ENCODE measurements around the gene DUSP8.
A peak's percentile ranks its signal among the peaks of the same experiment; 100 is the strongest.

DUSP8 gene

DNA sequence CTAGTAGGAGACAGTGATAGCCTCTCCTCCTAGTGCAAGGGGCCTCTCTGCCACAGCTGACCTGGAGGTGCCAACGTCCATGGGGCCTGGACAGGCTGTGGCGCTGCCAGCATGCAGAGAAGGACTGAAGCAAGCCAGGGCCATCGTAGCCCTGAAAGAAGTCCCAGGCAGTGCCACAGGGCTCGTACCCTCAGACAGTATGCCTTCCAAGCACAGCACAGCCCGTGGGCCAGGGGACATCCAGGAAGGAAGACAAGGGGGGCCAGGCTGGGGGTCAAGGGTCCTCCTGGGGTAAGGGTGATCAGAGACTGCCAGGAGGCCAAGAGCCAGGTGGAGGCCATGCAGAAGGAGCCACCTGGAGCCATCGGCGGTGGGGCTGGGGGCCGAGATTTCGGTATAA lies 65.1 kb downstream of the DUSP8 start:
- Histone ChIP-seq H3F3A (ENCODE audit: insufficient read depth) (no peaks in the 10 kb centered on the region), H3K79me2 (ENCODE audit: insufficient read depth, low read length) (peaks cover 29% of the 10 kb centered on the region; the same call in 1 of the 2 replicates), H4K20me1 (ENCODE audit: low read depth, low read length) (no peaks in the 10 kb centered on the region; the same call in 1 of the 2 replicates), H3K4me3 (ENCODE audit: insufficient read depth, low read length, poor library complexity, severe bottlenecking) (no peak overlapping the region), H3K4me2 (ENCODE audit: low read depth, low read length, poor library complexity, severe bottlenecking) (no peak overlapping the region), H3K27ac (ENCODE audit: low read depth, low read length) (no peak overlapping the region), H3K36me3 (ENCODE audit: low read length) (no peaks in the 10 kb centered on the region), H3K9ac (ENCODE audit: low read length) (no peak overlapping the region), H3K9me3 (ENCODE audit: insufficient read depth, low read length) (no peaks in the 10 kb centered on the region), H2AFZ (ENCODE audit: low read depth, low read length, severe bottlenecking) (no peak overlapping the region), H3K27me3 (ENCODE audit: low read length) (no peaks in the 10 kb centered on the region), H3K9me2 (replicated peaks; ENCODE audit: insufficient read depth, low read length) (no peaks in the 10 kb centered on the region)
- no peak for TF ChIP-seq EZH2phosphoT487 (conservative IDR thresholded peaks at IDR 0.05; ENCODE audit: low read length)
- TF ChIP-seq, protein P1, sequence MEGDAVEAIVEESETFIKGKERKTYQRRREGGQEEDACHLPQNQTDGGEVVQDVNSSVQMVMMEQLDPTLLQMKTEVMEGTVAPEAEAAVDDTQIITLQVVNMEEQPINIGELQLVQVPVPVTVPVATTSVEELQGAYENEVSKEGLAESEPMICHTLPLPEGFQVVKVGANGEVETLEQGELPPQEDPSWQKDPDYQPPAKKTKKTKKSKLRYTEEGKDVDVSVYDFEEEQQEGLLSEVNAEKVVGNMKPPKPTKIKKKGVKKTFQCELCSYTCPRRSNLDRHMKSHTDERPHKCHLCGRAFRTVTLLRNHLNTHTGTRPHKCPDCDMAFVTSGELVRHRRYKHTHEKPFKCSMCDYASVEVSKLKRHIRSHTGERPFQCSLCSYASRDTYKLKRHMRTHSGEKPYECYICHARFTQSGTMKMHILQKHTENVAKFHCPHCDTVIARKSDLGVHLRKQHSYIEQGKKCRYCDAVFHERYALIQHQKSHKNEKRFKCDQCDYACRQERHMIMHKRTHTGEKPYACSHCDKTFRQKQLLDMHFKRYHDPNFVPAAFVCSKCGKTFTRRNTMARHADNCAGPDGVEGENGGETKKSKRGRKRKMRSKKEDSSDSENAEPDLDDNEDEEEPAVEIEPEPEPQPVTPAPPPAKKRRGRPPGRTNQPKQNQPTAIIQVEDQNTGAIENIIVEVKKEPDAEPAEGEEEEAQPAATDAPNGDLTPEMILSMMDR (IDR thresholded peaks at IDR 0.05; ENCODE audit: insufficient read depth, low read length, poor library complexity, severe bottlenecking) = no peak

DNA sequence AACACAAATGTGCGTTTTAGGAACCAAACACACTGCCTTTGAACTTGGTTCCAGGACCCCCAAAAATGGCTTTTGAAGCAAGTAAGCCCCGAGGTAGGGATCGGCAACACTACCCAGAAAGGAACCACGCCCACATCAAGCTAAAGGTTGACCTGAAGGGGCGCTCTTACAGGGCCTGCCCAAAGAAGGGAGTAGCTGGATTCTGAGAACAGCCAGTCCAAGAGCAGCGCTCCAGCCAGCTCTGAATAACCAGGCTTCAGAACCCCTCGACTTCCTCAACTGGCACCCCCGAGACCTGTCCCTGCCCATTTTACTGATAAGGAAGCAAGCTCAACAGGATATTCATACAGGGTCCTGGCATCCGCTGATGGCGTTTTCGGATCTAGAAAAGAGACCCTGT lies 66.6 kb downstream of the DUSP8 start:
- H3K9me3 ChIP-seq (ENCODE audit: insufficient read depth, low read length) = no peaks in the 10 kb centered on the region
- no peak overlapping the region for H3K9ac ChIP-seq (ENCODE audit: low read length)
- no peaks in the 10 kb centered on the region for H3F3A ChIP-seq (ENCODE audit: insufficient read depth)
- TF ChIP-seq, protein P1 (IDR thresholded peaks at IDR 0.05; ENCODE audit: insufficient read depth, low read length, poor library complexity, severe bottlenecking) = peak; percentile 44
- no peak for TF ChIP-seq EZH2phosphoT487 (conservative IDR thresholded peaks at IDR 0.05; ENCODE audit: low read length)
- H3K4me2 ChIP-seq (ENCODE audit: low read depth, low read length, poor library complexity, severe bottlenecking) = no peak overlapping the region
- H2AFZ ChIP-seq (ENCODE audit: low read depth, low read length, severe bottlenecking) = no peak overlapping the region
- no peaks in the 10 kb centered on the region for H3K9me2 ChIP-seq (replicated peaks; ENCODE audit: insufficient read depth, low read length)
- no peaks in the 10 kb centered on the region; the same call in 1 of the 2 replicates for H4K20me1 ChIP-seq (ENCODE audit: low read depth, low read length)
- H3K4me3 ChIP-seq (ENCODE audit: insufficient read depth, low read length, poor library complexity, severe bottlenecking) = no peak overlapping the region
- no peaks in the 10 kb centered on the region for H3K36me3 ChIP-seq (ENCODE audit: low read length)
- no peak overlapping the region for H3K27ac ChIP-seq (ENCODE audit: low read depth, low read length)
- no peaks in the 10 kb centered on the region for H3K27me3 ChIP-seq (ENCODE audit: low read length)
- peaks cover 30% of the 10 kb centered on the region; the same call in 1 of the 2 replicates for H3K79me2 ChIP-seq (ENCODE audit: insufficient read depth, low read length)

DNA sequence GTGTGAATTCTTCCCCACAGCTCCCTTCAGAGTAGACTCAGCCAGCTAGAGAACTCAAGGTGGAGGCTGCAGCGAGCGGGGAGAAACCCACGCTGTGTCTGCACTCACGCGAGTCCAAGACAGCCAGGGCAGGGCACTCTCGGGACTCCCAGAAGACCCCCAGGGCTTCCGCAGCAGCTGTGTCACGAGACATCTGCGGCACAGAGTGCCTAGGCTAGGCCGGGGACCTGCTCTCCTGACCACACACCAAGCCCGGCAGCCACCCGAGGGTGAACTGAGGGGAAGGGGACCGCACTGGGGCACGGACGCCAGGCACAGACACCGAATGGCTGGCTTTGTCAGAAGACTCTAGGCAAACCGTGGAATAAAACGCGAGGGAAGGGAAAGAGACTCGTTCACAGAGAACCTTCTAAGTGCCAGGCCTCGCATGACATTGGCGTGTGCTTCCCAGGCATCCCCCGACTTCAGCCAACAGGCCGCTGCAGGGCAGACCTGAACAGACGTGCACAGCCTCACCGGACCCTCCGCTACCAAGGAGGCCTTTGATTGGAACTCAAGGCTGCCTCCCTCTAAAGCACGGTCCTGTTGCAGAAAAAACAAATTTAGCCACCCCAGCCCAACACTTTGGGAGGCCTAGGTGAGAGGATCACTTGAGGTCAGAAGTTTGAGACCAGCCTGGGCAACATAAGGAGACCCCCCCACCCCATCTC lies 67.3 kb downstream of the DUSP8 start:
- Histone ChIP-seq H2AFZ (ENCODE audit: low read depth, low read length, severe bottlenecking) (no peak overlapping the region), H3K4me3 (ENCODE audit: insufficient read depth, low read length, poor library complexity, severe bottlenecking) (no peak overlapping the region), H3K27ac (ENCODE audit: low read depth, low read length) (no peak overlapping the region), H3F3A (ENCODE audit: insufficient read depth) (no peaks in the 10 kb centered on the region), H3K9me2 (replicated peaks; ENCODE audit: insufficient read depth, low read length) (no peaks in the 10 kb centered on the region), H4K20me1 (ENCODE audit: low read depth, low read length) (no peaks in the 10 kb centered on the region; the same call in 1 of the 2 replicates), H3K4me2 (ENCODE audit: low read depth, low read length, poor library complexity, severe bottlenecking) (no peak overlapping the region), H3K27me3 (ENCODE audit: low read length) (no peaks in the 10 kb centered on the region), H3K9ac (ENCODE audit: low read length) (no peak overlapping the region), H3K36me3 (ENCODE audit: low read length) (no peaks in the 10 kb centered on the region), H3K9me3 (ENCODE audit: insufficient read depth, low read length) (no peaks in the 10 kb centered on the region), H3K79me2 (ENCODE audit: insufficient read depth, low read length) (peaks cover 29% of the 10 kb centered on the region; the same call in 1 of the 2 replicates)
- TF ChIP-seq EZH2phosphoT487 (conservative IDR thresholded peaks at IDR 0.05; ENCODE audit: low read length) = no peak
- TF ChIP-seq, protein P1 (IDR thresholded peaks at IDR 0.05; ENCODE audit: insufficient read depth, low read length, poor library complexity, severe bottlenecking) = no peak

Data from SU-DHL-6 (cell line).